Measurements from ENCODE around the gene ACER1. TPM values are rescaled to one million over a fixed set of nuclear protein-coding genes. Genes with fewer than 3 reads are reported as not detected.

The ACER1 gene, protein sequence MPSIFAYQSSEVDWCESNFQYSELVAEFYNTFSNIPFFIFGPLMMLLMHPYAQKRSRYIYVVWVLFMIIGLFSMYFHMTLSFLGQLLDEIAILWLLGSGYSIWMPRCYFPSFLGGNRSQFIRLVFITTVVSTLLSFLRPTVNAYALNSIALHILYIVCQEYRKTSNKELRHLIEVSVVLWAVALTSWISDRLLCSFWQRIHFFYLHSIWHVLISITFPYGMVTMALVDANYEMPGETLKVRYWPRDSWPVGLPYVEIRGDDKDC
- total RNA-seq (not detected), polyA plus RNA-seq (not detected)
- long read RNA-seq, donor 1, result 0 reads
- long read RNA-seq, donor 2, result 0 reads
- long read RNA-seq, donor 3, result 0 reads

DNA sequence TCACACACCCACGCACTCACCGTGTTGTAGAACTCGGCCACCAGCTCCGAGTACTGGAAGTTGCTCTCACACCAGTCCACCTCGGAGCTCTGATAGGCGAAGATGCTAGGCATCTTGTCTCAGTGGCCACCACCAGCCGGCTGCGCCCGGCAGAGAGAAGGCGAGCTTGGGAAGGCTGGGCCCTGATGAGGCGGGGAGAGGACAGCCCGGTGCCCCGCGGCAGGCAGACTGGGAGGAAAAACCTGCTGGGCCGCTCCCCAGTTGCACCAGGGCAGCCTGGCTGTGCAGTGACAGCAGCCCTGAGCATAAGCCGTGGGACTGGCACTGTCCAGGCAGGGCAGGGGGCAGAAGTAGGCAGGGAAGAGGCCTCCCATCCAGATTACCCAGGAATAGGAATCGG lies at the start of gene ACER1:
Gene ACER1, minus strand, starts transcription at position 174 of the 400 bp plus-strand sequence. Its CDS starts 61 bp downstream, at position 113.
- Histone ChIP-seq H3K4me1 (no peaks in the 10 kb centered on the region), H3K36me3 (no peaks in the 10 kb centered on the region), H3K4me3 (no peak within 1 kb of the TSS), H3K27ac (no peak within 1 kb of the TSS), H3K9me3 (no peaks in the 10 kb centered on the region), H3K27me3 (peaks cover 0 to 5% (median 0%) of the 10 kb centered on the region in 9 donors)
- ATAC-seq (no peak), DNase-seq (no peak)
- intact Hi-C loops (cut with DNase I), result no loop called here
- TF ChIP-seq, protein P1, sequence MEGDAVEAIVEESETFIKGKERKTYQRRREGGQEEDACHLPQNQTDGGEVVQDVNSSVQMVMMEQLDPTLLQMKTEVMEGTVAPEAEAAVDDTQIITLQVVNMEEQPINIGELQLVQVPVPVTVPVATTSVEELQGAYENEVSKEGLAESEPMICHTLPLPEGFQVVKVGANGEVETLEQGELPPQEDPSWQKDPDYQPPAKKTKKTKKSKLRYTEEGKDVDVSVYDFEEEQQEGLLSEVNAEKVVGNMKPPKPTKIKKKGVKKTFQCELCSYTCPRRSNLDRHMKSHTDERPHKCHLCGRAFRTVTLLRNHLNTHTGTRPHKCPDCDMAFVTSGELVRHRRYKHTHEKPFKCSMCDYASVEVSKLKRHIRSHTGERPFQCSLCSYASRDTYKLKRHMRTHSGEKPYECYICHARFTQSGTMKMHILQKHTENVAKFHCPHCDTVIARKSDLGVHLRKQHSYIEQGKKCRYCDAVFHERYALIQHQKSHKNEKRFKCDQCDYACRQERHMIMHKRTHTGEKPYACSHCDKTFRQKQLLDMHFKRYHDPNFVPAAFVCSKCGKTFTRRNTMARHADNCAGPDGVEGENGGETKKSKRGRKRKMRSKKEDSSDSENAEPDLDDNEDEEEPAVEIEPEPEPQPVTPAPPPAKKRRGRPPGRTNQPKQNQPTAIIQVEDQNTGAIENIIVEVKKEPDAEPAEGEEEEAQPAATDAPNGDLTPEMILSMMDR (IDR thresholded peaks at IDR 0.05), result no peak
- TF ChIP-seq POLR2A (IDR thresholded peaks at IDR 0.05), result no peak
- 75 to 85% (median 78%) methylated on average over 17 of the region's 17 CpGs for WGBS, 4 donors

DNA sequence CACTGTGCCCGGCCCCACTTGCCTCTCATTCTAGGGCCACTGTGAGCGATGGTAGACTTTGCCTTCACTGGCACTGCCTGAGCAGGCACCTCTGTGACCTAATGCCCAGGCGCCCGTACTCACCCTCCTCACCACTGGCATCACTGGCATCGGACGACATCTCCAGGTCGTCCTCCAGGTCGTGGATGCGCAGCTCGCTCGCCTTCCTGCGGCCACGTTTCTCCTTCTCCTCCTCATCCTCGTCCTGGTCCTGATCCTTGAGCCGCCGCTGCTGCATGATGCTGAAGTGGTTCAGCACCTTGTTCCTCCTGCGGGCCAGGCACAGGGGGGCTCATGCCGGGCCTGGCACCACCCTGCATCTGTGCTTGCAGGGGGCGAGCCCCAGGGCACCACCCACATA lies 49.8 kb upstream of the ACER1 start:
- TF ChIP-seq, protein P1 (IDR thresholded peaks at IDR 0.05), result no peak
- no peak for TF ChIP-seq POLR2A (IDR thresholded peaks at IDR 0.05)
- DNase-seq (no peak), ATAC-seq (no peak)
- intact Hi-C loops (cut with DNase I), result no loop called here
- Histone ChIP-seq H3K4me1 (no peaks in the 10 kb centered on the region), H3K27me3 (no peaks in the 10 kb centered on the region), H3K27ac (no peak overlapping the region), H3K36me3 (peaks cover 3 to 100% (median 90%) of the 10 kb centered on the region in 9 donors), H3K4me3 (no peak overlapping the region), H3K9me3 (peaks cover 0 to 7% (median 0%) of the 10 kb centered on the region in 12 donors)
- 91 to 97% (median 94%) methylated on average over 16 to 19 of the region's 19 CpGs for WGBS, 4 donors

DNA sequence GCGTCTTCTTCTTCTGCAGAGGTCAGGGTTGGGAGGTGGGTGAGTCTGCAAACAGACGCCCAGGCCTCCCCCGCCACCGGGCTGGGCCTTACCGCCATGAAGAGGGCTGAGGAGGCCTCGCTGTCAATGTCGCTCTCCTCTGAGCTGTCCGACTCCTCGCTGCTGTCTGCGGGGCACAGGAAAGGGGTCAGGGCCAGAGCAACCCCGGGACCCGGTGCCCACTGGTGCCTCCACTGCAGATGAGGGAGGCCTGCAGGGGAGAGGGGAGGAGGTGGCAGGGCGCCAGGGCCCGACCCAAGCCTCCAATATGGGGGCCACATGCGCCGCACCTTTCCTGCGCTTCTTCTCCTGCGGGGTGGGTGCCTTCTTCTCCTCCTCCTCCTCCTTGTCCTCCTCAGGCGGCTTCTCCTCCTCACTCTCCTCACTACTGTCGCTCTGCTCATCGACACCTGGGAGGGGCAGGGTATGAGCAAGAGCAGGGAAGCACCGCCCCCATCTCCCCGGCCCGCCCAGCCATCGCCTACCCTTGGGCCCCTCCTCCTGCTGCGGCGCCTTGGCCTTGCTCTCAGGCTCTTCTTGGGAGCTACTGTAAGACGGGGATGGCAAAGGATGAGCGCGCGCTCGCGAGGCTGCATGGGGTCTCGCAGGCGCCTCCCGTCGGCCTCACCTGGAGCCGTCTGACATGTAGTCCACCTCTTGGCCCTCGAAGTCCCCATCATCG lies 47.8 kb upstream of the ACER1 start:
- Histone ChIP-seq H3K4me3 (no peak overlapping the region), H3K36me3 (peaks cover 3 to 82% (median 70%) of the 10 kb centered on the region in 9 donors), H3K9me3 (peaks cover 0 to 7% (median 0%) of the 10 kb centered on the region in 12 donors), H3K27me3 (no peaks in the 10 kb centered on the region), H3K4me1 (peaks cover 0 to 2% (median 0%) of the 10 kb centered on the region in 12 donors), H3K27ac (no peak overlapping the region)
- no peak for TF ChIP-seq POLR2A (IDR thresholded peaks at IDR 0.05)
- TF ChIP-seq, protein P1 (IDR thresholded peaks at IDR 0.05), result no peak
- intact Hi-C loops (cut with DNase I), result no loop called here
- 96 to 98% (median 97%) methylated on average over 40 of the region's 40 CpGs for whole genome bisulfite sequencing, 4 donors
- DNase-seq (no peak), ATAC-seq (no peak)

DNA sequence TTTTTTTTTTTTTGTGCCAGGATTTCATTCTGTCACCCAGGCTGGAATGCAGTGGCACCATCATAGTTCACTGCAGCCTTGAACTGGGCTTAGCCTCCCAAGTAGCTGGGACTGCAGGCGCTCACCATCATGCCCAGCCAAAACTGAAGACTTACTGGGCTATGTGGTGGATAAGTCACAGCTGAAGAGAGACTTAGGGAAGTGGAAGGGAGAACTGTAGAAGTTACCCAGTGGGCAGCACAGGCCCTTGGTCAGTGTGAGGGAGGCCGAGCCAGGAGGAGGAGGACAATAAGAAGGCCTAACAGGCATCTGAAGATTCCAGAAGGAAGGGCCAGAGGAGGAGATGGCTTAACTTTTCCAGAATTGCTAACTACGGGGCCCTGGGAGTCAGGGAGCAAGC lies 46.3 kb upstream of the ACER1 start:
- H3K4me1 ChIP-seq, result peaks cover 0 to 5% (median 0%) of the 10 kb centered on the region in 12 donors
- H3K4me3 ChIP-seq, result no peak overlapping the region
- H3K9me3 ChIP-seq, result peaks cover 0 to 7% (median 0%) of the 10 kb centered on the region in 12 donors
- no peaks in the 10 kb centered on the region for H3K27me3 ChIP-seq
- intact Hi-C loops (cut with DNase I), result loop anchor here in 2 of 10 donors (10.0 kb wide), 2 partner anchors 365 to 475 kb away; partner anchors contain the start of genes NDUFA11 (in 1 of the 2) and VMAC (in 1 of the 2)
- no peak overlapping the region for H3K27ac ChIP-seq
- H3K36me3 ChIP-seq, result peaks cover 3 to 71% (median 66%) of the 10 kb centered on the region in 9 donors
- TF ChIP-seq, protein P1 (IDR thresholded peaks at IDR 0.05), result no peak
- ATAC-seq (no peak), DNase-seq (no peak)
- 82 to 100% (median 91%) methylated on average over 3 of the region's 3 CpGs for WGBS, 4 donors
